MCF 10A (cell line): ENCODE measurements around the gene EHD4. TPM values are rescaled to one million over a fixed set of nuclear protein-coding genes. Genes with fewer than 3 reads are reported as not detected.

Experiments used
- BruUV-seq: library from RNA; stranded (reverse); fragments of 400-500 nt; replicated peaks from 2 replicates; lab custom pipeline; 2021; lab: Mats Ljungman, UMichigan
- CTCF ChIA-PET: fragments of 300-600 bp; sonication (Branson Sonifier 250); formaldehyde crosslinking; extraction: SDS; loops from one replicate; lab custom pipeline; 2021; ENCODE audit warnings: antibody characterized with exemption, inconsistent platforms; lab: Yijun Ruan, JAX
- POLR2A ChIA-PET: fragments of 300-600, 350-650 bp; sonication (Branson Sonifier 250); formaldehyde crosslinking; extraction: SDS; loops from one replicate; lab custom pipeline; 2020; ENCODE audit warnings: antibody characterized with exemption, inconsistent platforms; lab: Yijun Ruan, JAX
- DNase-seq: peaks from one replicate; pipeline ENCODE4 v3.0.0-alpha.2; 2018; ENCODE audit not compliant: unreplicated experiment
- H3K27ac Mint-ChIP-seq: one replicate; pipeline ENCODE4 v1.8.0; 2022; ENCODE audit warnings: mild to moderate bottlenecking, low read depth, mixed read lengths; ENCODE audit not compliant: unreplicated experiment
- H3K27me3 Mint-ChIP-seq: one replicate; pipeline ENCODE4 v1.8.0; 2022; ENCODE audit warnings: mixed read lengths; ENCODE audit not compliant: insufficient read depth, unreplicated experiment
- H3K36me3 Mint-ChIP-seq: one replicate; pipeline ENCODE4 v1.8.0; 2022; ENCODE audit warnings: mild to moderate bottlenecking, moderate library complexity, mixed read lengths; ENCODE audit not compliant: insufficient read depth, unreplicated experiment
- H3K4me1 Mint-ChIP-seq: one replicate; pipeline ENCODE4 v1.8.0; 2022; ENCODE audit warnings: mixed read lengths; ENCODE audit not compliant: insufficient read depth, unreplicated experiment
- H3K4me3 Mint-ChIP-seq: one replicate; pipeline ENCODE4 v1.8.0; 2022; ENCODE audit warnings: mild to moderate bottlenecking, moderate library complexity, mixed read lengths; ENCODE audit not compliant: unreplicated experiment
- H3K9me3 Mint-ChIP-seq: one replicate; pipeline ENCODE4 v1.8.0; 2022; ENCODE audit warnings: mixed read lengths; ENCODE audit not compliant: unreplicated experiment
- CTCF ChIP-seq: fragments of 200-600 bp; IDR thresholded peaks from one replicate; pipeline ENCODE4 v1.8.0; 2022; ENCODE audit warnings: antibody characterized with exemption, mild to moderate bottlenecking; ENCODE audit not compliant: unreplicated experiment
- intact Hi-C: fragments of 100-400 bp; cut with micrococcal nuclease; formaldehyde crosslinking; loops from 2 replicates; pipeline ENCODE4 v1.14.1; 2022
- total RNA-seq: library from RNA; stranded (reverse); gene quantifications from 2 replicates; pipeline ENCODE4 v1.2.3, GENCODE V29; 2022

Gene EHD4
- total RNA-seq, 1 experiment from 2014 or later, result 27.1 TPM

- no peaks in the 10 kb centered on the region for H3K9me3 Mint-ChIP-seq
- POLR2A ChIA-PET, result interaction anchor here (0.6 to 1.3 kb wide), 3 partner anchors 32 to 290 kb away, joined by 3 to 4 read pairs (median 4); no protein-coding TSS in a partner anchor
- intact Hi-C loops, result no loop called here
- H3K27ac Mint-ChIP-seq, result no peak overlapping the region
- DNase-seq, result no peak
- H3K36me3 Mint-ChIP-seq, result no peaks in the 10 kb centered on the region
- no peak for TF ChIP-seq CTCF
- CTCF ChIA-PET, result interaction anchor here (0.6 to 6.6 kb wide), 5 partner anchors 26 to 90 kb away, joined by 3 to 69 read pairs (median 8); no protein-coding TSS in a partner anchor
- no peak overlapping the region for H3K4me3 Mint-ChIP-seq
- no TSS peak for BruUV-seq
- H3K27me3 Mint-ChIP-seq, result no peaks in the 10 kb centered on the region
- H3K4me1 Mint-ChIP-seq, result no peaks in the 10 kb centered on the region
These were observed 21.3 kb upstream of the EHD4 start for GRCh38 chr15:41993472-41994170.

GRCh38 chr15:41992803-41993190 lies 20.4 kb upstream of the EHD4 start:
- no peak for TF ChIP-seq CTCF
- BruUV-seq, result no TSS peak
- CTCF ChIA-PET, result interaction anchor here (0.6 to 6.6 kb wide), 6 partner anchors 27 to 91 kb away, joined by 3 to 69 read pairs (median 6); no protein-coding TSS in a partner anchor
- Mint-ChIP-seq H3K4me1 (no peaks in the 10 kb centered on the region), H3K27me3 (no peaks in the 10 kb centered on the region), H3K9me3 (no peaks in the 10 kb centered on the region), H3K4me3 (no peak overlapping the region), H3K27ac (no peak overlapping the region), H3K36me3 (no peaks in the 10 kb centered on the region)
- intact Hi-C loops, result no loop called here
- POLR2A ChIA-PET, result interaction anchor here (0.6 to 1.3 kb wide), 2 partner anchors 64 to 291 kb away, joined by 3 to 4 read pairs; no protein-coding TSS in a partner anchor
- no peak for DNase-seq

GRCh38 chr15:41992151-41992802 lies 19.9 kb upstream of the EHD4 start:
- Mint-ChIP-seq H3K4me1 (no peaks in the 10 kb centered on the region), H3K36me3 (no peaks in the 10 kb centered on the region), H3K27ac (no peak overlapping the region), H3K4me3 (no peak overlapping the region), H3K9me3 (no peaks in the 10 kb centered on the region), H3K27me3 (no peaks in the 10 kb centered on the region)
- intact Hi-C loops, result no loop called here
- no peak for DNase-seq
- BruUV-seq, result no TSS peak
- POLR2A ChIA-PET, result interaction anchor here (1.3 kb wide), 1 partner anchor 65 kb away, joined by 4 read pairs; no protein-coding TSS in a partner anchor
- TF ChIP-seq CTCF, result no peak
- CTCF ChIA-PET, result interaction anchor here (0.7 to 9.5 kb wide), 6 partner anchors 27 to 143 kb away, joined by 3 to 159 read pairs (median 12); no protein-coding TSS in a partner anchor

- intact Hi-C loops, result no loop called here
- BruUV-seq, result no TSS peak
- DNase-seq, result no peak
- H3K9me3 Mint-ChIP-seq, result no peaks in the 10 kb centered on the region
- ChIA-PET CTCF (interaction anchor here (0.6 to 9.5 kb wide), 21 partner anchors 9 to 526 kb away, joined by 3 to 159 read pairs (median 7); partner anchors contain the start of gene PLA2G4E), POLR2A (interaction anchor here (4.1 kb wide), 1 partner anchor 66 kb away, joined by 28 read pairs; no protein-coding TSS in a partner anchor)
- no peaks in the 10 kb centered on the region for H3K4me1 Mint-ChIP-seq
- H3K27me3 Mint-ChIP-seq, result no peaks in the 10 kb centered on the region
- H3K4me3 Mint-ChIP-seq, result no peak overlapping the region
- H3K36me3 Mint-ChIP-seq, result no peaks in the 10 kb centered on the region
- H3K27ac Mint-ChIP-seq, result no peak overlapping the region
- no peak for TF ChIP-seq CTCF
These were observed 18.3 kb upstream of the EHD4 start for GRCh38 chr15:41990691-41991090.
